ENCODE results near the gene CDK4. TPM values are rescaled to one million over a fixed set of nuclear protein-coding genes. Genes with fewer than 3 reads are reported as not detected.

Gene CDK4
- total RNA-seq, 1 donor from 2014 or later, result 102 TPM

DNA sequence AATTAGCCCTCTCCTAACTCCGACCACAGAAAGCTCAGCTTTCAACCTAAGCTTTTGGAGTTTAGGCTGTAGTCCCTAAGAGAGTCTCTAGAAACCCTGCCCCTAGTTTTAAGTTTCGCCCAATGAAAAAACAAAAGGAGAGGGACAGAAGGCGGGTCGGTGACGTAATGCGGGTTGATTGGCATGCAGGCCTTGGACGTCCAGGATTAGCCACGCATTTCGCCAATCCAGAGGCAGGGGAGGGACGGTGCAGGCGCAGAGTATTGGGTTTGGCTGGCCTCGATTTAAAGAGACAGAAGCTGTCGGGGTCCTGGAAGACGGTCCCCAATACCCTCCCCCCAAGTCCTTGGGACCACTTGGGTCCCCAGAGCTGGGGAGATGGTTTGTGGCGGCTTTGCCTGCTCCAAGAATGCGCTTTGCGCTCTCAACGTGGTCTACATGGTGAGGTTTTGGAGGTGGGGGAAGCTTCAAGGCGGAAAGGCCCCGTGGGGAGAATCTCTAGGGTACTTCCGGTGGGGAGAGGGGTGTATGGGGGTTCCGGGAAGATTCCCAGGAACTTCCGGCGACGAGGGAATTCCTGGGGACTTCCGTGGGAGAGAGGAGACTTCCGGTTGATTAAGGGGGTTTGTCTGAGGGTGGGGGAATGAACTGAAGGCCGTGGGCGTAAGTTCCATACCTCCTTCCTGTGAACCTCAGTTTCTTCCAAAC, 7.2 kb downstream of the CDK4 start, which contains the start of gene TSPAN31:
TSPAN31 (plus strand) TSS at position 263 of the 708 bp plus-strand sequence; CDS start at position 379, 116 bp downstream.
- Histone ChIP-seq H3K27me3 (no peaks in the 10 kb centered on the region), H3K36me3 (peaks cover 0 to 32% of the 10 kb centered on the region in 2 donors), H3K4me1 (peaks cover 14% of the 10 kb centered on the region), H3K27ac (peak within 1 kb of the TSS; percentile 90), H3K4me3 (peak within 1 kb of the TSS; percentile 59 to 67), H3K9me3 (no peaks in the 10 kb centered on the region)
- intact Hi-C loops (cut with DNase I), result no loop called here
- peak in 1 of 2 donors; percentile 97 for DNase-seq (ENCODE audit: extremely low spot score in 2 of 2)
- TF ChIP-seq POLR2AphosphoS5 (IDR thresholded peaks at IDR 0.05; ENCODE audit: insufficient read depth in 1 of 2, low read depth in 1 of 2) (peak; percentile 88 to 89), POLR2A (IDR thresholded peaks at IDR 0.05) (peak in 1 of 2 donors; percentile 36)
- TF ChIP-seq, protein P1, sequence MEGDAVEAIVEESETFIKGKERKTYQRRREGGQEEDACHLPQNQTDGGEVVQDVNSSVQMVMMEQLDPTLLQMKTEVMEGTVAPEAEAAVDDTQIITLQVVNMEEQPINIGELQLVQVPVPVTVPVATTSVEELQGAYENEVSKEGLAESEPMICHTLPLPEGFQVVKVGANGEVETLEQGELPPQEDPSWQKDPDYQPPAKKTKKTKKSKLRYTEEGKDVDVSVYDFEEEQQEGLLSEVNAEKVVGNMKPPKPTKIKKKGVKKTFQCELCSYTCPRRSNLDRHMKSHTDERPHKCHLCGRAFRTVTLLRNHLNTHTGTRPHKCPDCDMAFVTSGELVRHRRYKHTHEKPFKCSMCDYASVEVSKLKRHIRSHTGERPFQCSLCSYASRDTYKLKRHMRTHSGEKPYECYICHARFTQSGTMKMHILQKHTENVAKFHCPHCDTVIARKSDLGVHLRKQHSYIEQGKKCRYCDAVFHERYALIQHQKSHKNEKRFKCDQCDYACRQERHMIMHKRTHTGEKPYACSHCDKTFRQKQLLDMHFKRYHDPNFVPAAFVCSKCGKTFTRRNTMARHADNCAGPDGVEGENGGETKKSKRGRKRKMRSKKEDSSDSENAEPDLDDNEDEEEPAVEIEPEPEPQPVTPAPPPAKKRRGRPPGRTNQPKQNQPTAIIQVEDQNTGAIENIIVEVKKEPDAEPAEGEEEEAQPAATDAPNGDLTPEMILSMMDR (IDR thresholded peaks at IDR 0.05), result no peak

DNA sequence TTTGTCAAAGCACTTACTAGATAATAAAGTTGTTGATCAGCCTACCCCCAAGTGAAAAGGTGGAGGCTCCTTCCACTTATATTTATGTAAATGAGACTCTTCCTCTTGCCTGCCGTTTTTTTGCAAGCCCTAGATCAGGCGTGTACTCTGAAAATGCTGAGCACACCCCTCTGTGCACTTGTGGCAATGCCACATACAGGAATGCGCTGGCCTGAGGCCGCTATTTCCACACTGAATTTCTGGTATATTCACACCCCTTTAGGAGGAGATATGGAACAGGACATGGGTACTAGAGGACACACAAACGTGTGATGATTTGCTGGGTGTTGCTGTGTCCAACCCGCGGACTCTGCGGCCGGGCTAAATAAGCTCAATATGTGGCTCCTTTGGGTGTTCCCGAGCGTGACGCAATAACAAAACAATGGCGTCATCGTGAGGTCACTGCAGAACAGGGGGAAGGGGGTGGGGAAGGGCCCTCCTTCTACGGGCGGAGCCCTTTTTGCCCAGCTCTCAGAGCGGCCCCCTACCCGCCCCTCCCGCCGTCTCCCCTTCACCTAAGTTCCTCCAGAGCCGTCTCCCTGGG, 7.8 kb downstream of the CDK4 start:
- Histone ChIP-seq H3K9me3 (no peaks in the 10 kb centered on the region), H3K27ac (peak overlapping the region; percentile 90), H3K4me1 (peaks cover 14% of the 10 kb centered on the region), H3K27me3 (no peaks in the 10 kb centered on the region), H3K36me3 (peaks cover 0 to 28% of the 10 kb centered on the region in 2 donors), H3K4me3 (peak overlapping the region; percentile 59 to 67)
- TF ChIP-seq, protein P1 (IDR thresholded peaks at IDR 0.05), result no peak
- TF ChIP-seq POLR2AphosphoS5 (IDR thresholded peaks at IDR 0.05; ENCODE audit: insufficient read depth in 1 of 2, low read depth in 1 of 2) (no peak), POLR2A (IDR thresholded peaks at IDR 0.05) (no peak)
- intact Hi-C loops (cut with DNase I), result no loop called here
- peak in 1 of 2 donors; percentile 94 for DNase-seq (ENCODE audit: extremely low spot score in 2 of 2)

DNA sequence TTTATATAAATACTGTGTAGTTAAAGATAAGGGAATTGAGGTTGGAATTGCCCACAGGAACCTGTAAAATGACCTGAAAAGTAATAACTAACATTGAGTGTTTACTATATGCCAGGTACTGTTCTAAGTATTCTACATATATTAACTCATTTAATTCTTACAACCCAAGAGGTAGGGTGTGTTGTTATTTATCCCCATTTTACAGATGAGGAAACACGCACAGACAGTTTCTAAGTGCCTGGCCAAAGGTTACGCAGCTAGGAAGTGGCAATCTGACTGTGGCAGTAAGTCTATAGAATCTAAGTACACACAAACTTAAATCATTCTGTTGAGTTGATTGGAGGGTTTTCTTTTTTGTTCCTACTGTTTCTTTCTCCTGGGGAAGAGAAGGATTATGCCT, 8.3 kb downstream of the CDK4 start:
- H3K4me3 ChIP-seq, result no peak overlapping the region
- H3K4me1 ChIP-seq, result peaks cover 18% of the 10 kb centered on the region
- H3K9me3 ChIP-seq, result no peaks in the 10 kb centered on the region
- intact Hi-C loops (cut with DNase I), result no loop called here
- H3K27me3 ChIP-seq, result no peaks in the 10 kb centered on the region
- peaks cover 0 to 23% of the 10 kb centered on the region in 2 donors for H3K36me3 ChIP-seq
- no peak for DNase-seq (ENCODE audit: extremely low spot score in 2 of 2)
- H3K27ac ChIP-seq, result no peak overlapping the region
- TF ChIP-seq POLR2AphosphoS5 (IDR thresholded peaks at IDR 0.05; ENCODE audit: insufficient read depth in 1 of 2, low read depth in 1 of 2), result no peak
- no peak for TF ChIP-seq POLR2A (IDR thresholded peaks at IDR 0.05)
- TF ChIP-seq, protein P1 (IDR thresholded peaks at IDR 0.05), result no peak

DNA sequence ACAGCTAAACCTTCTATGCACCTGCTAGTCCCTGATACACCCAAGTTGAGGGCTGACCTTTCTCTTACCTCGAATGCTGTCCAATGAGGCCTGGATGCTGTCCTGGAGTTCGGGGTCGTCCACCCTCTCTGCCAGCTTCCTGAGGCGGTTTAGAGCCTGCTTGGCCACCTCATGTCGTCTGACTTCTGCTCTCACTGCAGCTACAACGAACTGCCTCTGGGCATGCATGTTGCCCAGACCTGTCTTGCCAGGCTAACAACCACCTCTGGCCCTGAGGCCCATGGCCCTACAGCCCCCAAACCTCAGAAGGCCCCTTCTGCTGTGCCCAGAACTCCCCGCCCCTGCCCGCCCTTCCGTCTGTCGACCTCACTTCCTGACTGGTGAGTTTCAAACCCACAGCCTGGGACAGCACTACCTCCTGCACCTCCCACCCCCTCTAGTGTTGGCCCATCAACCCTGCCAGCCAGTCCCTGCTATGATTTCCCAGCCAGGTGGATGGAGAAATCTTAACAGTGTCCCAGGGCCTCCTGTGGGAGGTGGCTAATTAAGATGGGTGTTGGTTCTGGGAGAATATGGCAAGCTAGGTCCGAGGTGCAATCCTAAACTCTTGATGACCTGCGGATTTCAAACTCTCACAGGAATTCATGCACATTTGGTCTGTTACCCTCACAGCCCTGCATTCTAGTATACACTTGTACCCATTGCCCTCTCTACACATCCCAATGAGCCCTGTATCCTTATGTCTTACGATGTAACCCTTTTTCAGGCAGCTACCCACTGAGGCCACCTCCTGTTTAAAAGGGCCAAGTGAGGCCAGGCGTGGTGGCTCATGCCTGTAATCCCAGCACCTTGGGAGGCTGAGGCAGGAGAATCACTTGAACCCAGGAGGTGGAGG, 10.0 kb downstream of the CDK4 start:
- TF ChIP-seq POLR2A (IDR thresholded peaks at IDR 0.05), result no peak
- TF ChIP-seq, protein P1 (IDR thresholded peaks at IDR 0.05), result no peak
- no peak for TF ChIP-seq POLR2AphosphoS5 (IDR thresholded peaks at IDR 0.05; ENCODE audit: insufficient read depth in 1 of 2, low read depth in 1 of 2)
- no peaks in the 10 kb centered on the region for H3K9me3 ChIP-seq
- intact Hi-C loops (cut with DNase I), result no loop called here
- H3K4me1 ChIP-seq, result peaks cover 35% of the 10 kb centered on the region
- no peak overlapping the region for H3K27ac ChIP-seq
- no peak for DNase-seq (ENCODE audit: extremely low spot score in 2 of 2)
- H3K36me3 ChIP-seq, result peaks cover 0 to 6% of the 10 kb centered on the region in 2 donors
- H3K27me3 ChIP-seq, result no peaks in the 10 kb centered on the region
- peak overlapping the region in 1 of 2 donors; percentile 10 for H3K4me3 ChIP-seq

Data from vagina (tissue), 2 donors.